ENCODE results near the gene MAST2. TPM values are rescaled to one million over a fixed set of nuclear protein-coding genes. Genes with fewer than 3 reads are reported as not detected.
A peak's percentile ranks its signal among the peaks of the same experiment; 100 is the strongest.

The MAST2 gene
- total and polyA plus RNA-seq, 2 of the 13 experiments (the other 11 are each of a cell fraction or from before 2014, with no cell fraction given), result 15.3 to 23.0 TPM

GRCh38 chr1:45802343-45803298 is 791 bp upstream of the MAST2 start (continued):
- TF ChIP-seq TRIM22 (IDR thresholded peaks at IDR 0.05) (no peak), ZNF598 (CRISPR knock-in tag; IDR thresholded peaks at IDR 0.05; ENCODE audit: borderline replicate concordance) (0 out of 2 replicates have a peak, but pooled peaks have one; percentile 64), ZNF101 (CRISPR knock-in tag; IDR thresholded peaks at IDR 0.05; ENCODE audit: borderline replicate concordance, low read depth) (no peak), MYNN (CRISPR knock-in tag; IDR thresholded peaks at IDR 0.05; ENCODE audit: low read depth) (no peak), PRDM4 (CRISPR knock-in tag; IDR thresholded peaks at IDR 0.05; ENCODE audit: borderline replicate concordance) (no peak), ETV5 (CRISPR knock-in tag; IDR thresholded peaks at IDR 0.05; ENCODE audit: borderline replicate concordance) (no peak), ZBTB7B (CRISPR knock-in tag; IDR thresholded peaks at IDR 0.05) (no peak), NPAS2 (CRISPR knock-in tag; IDR thresholded peaks at IDR 0.05; ENCODE audit: borderline replicate concordance) (no peak), CHD2 (IDR thresholded peaks at IDR 0.05; ENCODE audit: low read depth, low read length) (no peak), PRDM15 (CRISPR knock-in tag; IDR thresholded peaks at IDR 0.05) (no peak), SUZ12 (IDR thresholded peaks at IDR 0.05; ENCODE audit: low read depth, low read length) (no peak), ZFP36 (IDR thresholded peaks at IDR 0.05; ENCODE audit: borderline replicate concordance, low read depth, low read length, partially characterized antibody) (no peak), SOX6 (IDR thresholded peaks at IDR 0.05) (no peak), SOX6 (CRISPR knock-in tag; IDR thresholded peaks at IDR 0.05) (peak; percentile 45), TBL1XR1 (IDR thresholded peaks at IDR 0.05; ENCODE audit: borderline replicate concordance, low read length, partially characterized antibody) (no peak), CREM (IDR thresholded peaks at IDR 0.05) (no peak), CREM (CRISPR knock-in tag; IDR thresholded peaks at IDR 0.05) (no peak), MED1 (CRISPR knock-in tag; IDR thresholded peaks at IDR 0.05) (0 out of 2 replicates have a peak, but pooled peaks have one; percentile 10), ZSCAN12 (CRISPR knock-in tag; IDR thresholded peaks at IDR 0.05) (no peak)

Measured in HepG2 (cell line).